ENCODE data around the gene AFF3.

The AFF3 gene

DNA sequence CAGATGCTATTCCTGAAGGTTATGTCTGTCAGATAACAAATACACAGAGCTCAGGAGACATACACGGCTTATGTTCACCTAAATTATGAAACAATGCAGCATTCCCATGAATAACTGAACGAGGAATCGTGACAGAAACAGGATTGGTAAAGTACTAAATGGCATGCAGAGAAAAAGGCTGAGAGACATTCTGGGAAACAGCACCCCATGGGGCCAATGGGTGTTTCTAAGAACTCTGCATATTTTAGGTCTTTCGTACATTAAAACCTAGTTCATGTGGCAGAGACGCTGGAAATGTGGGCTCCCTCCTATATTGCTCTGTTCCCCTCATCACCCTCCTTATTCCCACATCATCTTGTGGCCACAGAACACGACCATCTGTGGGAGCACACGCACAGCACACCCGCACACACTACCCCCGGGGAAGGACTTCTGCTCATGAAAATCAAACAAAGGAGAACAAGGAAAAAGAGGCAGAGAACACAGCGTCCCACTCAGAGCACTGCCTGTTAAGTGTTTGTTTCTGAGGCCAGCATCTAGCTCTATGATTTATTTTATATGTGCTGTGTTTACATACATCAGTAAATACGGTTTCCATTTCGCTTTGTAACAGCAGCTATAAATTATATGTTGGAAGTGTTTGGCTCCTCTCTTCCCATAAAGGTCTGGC, 143.6 kb downstream of the AFF3 start:
- H3K27ac ChIP-seq: peak overlapping the region; percentile 49
- TF ChIP-seq, protein P1, sequence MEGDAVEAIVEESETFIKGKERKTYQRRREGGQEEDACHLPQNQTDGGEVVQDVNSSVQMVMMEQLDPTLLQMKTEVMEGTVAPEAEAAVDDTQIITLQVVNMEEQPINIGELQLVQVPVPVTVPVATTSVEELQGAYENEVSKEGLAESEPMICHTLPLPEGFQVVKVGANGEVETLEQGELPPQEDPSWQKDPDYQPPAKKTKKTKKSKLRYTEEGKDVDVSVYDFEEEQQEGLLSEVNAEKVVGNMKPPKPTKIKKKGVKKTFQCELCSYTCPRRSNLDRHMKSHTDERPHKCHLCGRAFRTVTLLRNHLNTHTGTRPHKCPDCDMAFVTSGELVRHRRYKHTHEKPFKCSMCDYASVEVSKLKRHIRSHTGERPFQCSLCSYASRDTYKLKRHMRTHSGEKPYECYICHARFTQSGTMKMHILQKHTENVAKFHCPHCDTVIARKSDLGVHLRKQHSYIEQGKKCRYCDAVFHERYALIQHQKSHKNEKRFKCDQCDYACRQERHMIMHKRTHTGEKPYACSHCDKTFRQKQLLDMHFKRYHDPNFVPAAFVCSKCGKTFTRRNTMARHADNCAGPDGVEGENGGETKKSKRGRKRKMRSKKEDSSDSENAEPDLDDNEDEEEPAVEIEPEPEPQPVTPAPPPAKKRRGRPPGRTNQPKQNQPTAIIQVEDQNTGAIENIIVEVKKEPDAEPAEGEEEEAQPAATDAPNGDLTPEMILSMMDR (conservative IDR thresholded peaks at IDR 0.05): no peak

DNA sequence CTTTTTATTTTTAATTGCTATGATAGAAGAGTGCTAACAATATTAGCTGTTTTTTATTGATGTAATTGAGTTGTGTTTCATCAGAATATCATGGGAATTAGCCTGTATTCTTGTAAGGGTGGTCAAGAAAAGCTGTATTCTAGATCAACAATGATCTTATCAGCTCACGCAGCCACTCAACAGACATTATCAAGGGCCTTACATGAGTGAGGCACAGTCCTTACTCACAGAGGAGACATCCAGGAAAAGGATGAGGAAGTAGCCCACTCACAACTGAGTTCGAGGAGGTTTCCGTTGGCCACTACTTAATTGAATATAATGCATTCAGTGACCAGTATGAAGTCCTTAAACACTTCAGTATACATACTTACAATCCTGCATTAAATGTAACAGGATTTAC, 152.5 kb downstream of the AFF3 start:
- TF ChIP-seq, protein P1 (conservative IDR thresholded peaks at IDR 0.05): no peak
- H3K27ac ChIP-seq: no peak overlapping the region

DNA sequence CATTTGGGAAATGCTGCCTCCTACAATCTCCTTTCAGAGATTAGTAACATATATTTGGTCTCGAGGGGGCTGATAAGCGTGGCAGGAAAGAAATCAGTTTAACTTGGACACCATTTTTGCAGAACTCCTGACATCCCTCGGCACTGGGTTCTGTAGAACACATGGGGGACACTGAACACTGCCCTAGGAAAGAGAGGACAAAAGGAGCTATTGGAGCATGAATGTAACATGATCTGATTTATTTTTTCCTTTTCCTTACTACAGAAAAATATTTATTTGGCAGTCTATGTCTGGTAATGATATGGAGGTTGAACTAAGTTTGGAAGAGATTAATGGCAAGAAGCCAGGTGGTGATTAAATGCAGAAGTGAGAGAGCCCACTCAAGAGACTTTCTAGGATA, 153.8 kb downstream of the AFF3 start:
- no peak overlapping the region for H3K27ac ChIP-seq
- TF ChIP-seq, protein P1 (conservative IDR thresholded peaks at IDR 0.05): no peak

DNA sequence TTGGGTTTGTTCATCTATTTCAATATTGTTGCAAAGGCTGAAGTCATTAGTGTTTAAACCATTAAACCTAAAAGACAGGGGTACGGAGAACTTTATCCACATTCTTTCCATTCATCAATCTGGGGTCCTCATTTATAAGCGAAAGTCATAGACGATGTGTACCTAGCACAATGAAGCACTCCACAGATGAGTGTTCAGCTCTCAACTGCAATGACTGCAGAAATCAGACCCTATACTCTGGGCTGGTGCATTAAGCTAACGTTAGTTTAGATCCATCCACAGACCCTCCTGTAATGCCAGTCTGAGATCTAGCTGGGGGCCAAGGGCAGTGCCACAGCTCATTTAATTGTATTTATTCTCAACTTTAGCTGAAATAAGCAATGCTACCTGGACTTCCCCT, 155.2 kb downstream of the AFF3 start:
- TF ChIP-seq, protein P1 (conservative IDR thresholded peaks at IDR 0.05): no peak

DNA sequence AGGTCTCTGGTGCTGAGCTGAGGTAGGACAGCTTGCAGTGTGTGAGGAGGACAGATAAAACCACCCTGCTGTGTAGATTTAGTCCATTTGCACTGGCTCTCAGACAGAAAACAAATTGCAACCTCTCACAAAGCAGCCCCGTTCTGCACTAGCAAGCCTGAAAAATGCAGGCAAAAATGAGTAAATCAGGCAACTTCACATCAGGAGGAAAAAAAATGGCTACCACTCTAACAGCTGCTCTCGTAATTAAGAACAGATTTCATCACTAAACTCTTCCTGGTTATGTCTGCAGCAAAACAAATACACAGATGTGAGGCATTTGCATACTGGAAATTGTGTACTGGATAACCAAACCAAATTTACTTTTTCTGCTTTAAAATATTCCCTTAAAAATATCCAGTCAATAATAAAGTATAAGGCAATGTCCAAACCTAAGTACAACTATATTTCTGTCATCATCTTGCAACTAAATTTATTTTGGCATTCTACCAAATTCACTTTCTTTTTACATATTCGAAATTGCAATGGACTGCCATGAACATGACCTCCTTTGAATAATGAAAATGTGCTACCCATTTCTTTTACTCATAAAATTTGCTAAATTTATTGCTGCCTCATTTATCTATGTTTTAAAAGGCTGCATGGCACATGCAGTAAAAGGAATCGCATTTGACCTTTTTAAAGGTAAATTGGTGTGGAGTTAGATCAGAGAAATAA, 157.4 kb downstream of the AFF3 start:
- TF ChIP-seq, protein P1 (conservative IDR thresholded peaks at IDR 0.05): no peak
- H3K27ac ChIP-seq: no peak overlapping the region

More for the DNA sequence above, 155.2 kb downstream of the AFF3 start:
- no peak overlapping the region for H3K27ac ChIP-seq

DNA sequence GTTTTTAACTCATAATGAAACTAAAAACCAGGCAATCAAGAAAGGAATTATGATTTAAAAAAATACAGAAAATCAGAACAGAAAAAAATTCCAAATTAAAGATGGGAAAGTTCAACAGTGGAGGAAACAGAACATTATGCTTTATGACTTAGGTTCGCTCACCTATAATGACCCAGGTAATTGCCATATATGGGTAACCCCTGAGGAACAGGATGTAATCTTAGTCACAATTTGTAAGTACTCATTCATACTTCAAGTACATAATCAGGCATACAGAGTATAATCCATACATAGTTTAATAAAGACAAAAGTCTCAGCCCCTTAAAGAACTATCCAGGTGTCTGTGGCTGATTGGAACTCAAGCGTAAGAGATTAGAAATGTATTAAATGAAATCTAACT, 159.6 kb downstream of the AFF3 start:
- no peak overlapping the region for H3K27ac ChIP-seq
- TF ChIP-seq, protein P1 (conservative IDR thresholded peaks at IDR 0.05): no peak

DNA sequence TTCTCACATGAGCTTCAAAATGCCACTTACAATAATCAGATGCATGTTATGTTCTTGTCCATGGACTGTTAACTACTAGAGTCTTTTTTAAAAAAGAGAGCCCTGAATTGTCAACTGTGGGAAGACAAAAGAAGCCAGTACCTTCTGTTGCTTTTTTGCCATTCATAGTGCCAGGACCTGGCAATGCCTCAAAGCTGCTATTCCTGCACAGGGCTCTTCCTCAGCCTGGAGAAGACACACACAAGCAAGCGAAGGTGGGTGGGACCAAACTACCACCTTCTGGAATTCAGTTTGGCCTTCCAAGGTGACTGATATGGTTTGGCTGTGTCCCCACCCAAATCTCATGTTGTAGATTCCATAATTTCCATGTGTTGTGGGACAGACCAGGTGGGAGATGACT, 160.6 kb downstream of the AFF3 start:
- no peak overlapping the region for H3K27ac ChIP-seq
- TF ChIP-seq, protein P1 (conservative IDR thresholded peaks at IDR 0.05): no peak

Measured in VCaP (cell line).